ENCODE measurements around the gene AMN1.

Gene AMN1

GRCh38 chr12:31627456-31628054 is 101.3 kb downstream of the AMN1 start:
- no peak for DNase-seq

DNA sequence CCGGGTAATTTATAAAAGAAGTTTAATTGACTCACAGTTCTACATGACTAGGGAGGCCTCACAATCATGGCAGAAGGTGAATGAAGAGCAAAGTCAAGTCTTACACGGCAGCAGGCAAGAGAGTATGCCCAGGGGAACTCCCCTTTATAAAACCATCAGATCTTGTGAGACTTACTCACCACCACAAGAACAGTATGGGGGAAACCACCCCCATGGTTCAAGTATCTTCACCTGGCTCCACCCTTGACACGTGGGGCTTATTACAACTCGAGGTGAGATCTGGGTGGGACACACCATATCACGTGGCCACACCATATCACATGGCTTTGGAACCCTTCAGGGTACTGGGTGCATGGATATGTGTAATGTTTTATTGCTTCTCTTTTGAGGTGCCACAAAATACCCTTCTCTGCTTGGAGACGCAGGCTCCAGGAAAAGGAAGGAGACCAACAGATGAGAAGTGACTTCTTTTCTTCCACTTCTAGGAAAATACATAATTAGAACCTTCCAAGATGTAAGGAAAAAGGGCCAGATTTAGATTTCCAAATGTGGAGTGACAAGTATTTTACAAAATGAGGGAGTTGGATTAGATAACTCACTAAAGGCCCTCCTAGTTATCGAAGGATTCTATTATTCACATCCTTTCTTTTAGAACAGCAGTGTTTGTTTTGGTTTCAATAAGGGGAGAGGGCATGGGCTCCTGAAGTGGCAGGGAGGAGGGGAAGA is 102.4 kb downstream of the AMN1 start:
- no peak for DNase-seq

- no peak for DNase-seq
Observed at GRCh38 chr12:31622038-31622437, 106.8 kb downstream of the AMN1 start.
